ENCODE data around the gene ARAP1.

Gene ARAP1

GRCh38 chr11:72657411-72658100 is 94.7 kb downstream of the ARAP1 start:
- no peak for DNase-seq (ENCODE audit: low spot score)

- DNase-seq (ENCODE audit: low spot score) = no peak
Observed at GRCh38 chr11:72655896-72656464, 96.2 kb downstream of the ARAP1 start.

GRCh38 chr11:72655014-72655413 is 97.2 kb downstream of the ARAP1 start:
- no peak for DNase-seq (ENCODE audit: low spot score)

- DNase-seq (ENCODE audit: low spot score) = no peak
Observed at GRCh38 chr11:72653649-72654048, 98.6 kb downstream of the ARAP1 start.

- DNase-seq (ENCODE audit: low spot score) = no peak
Observed at GRCh38 chr11:72652873-72653630, 99.2 kb downstream of the ARAP1 start.

GRCh38 chr11:72652133-72652532 is 100.1 kb downstream of the ARAP1 start:
- no peak for DNase-seq (ENCODE audit: low spot score)

GRCh38 chr11:72649215-72649976 is 102.8 kb downstream of the ARAP1 start:
- DNase-seq (ENCODE audit: low spot score) = no peak

- no peak for DNase-seq (ENCODE audit: low spot score)
Observed at GRCh38 chr11:72648384-72649136, 103.6 kb downstream of the ARAP1 start.

GRCh38 chr11:72647882-72648281 is 104.3 kb downstream of the ARAP1 start:
- no peak for DNase-seq (ENCODE audit: low spot score)

- no peak for DNase-seq (ENCODE audit: low spot score)
Observed at GRCh38 chr11:72646472-72646871, 105.7 kb downstream of the ARAP1 start.

- DNase-seq (ENCODE audit: low spot score) = no peak
Observed at GRCh38 chr11:72646024-72646423, 106.2 kb downstream of the ARAP1 start.

- DNase-seq (ENCODE audit: low spot score) = peak; percentile 70
Observed at GRCh38 chr11:72643547-72643946, 108.7 kb downstream of the ARAP1 start.

GRCh38 chr11:72642884-72643522 is 109.2 kb downstream of the ARAP1 start:
- DNase-seq (ENCODE audit: low spot score) = peak; percentile 54

- peak; percentile 35 for DNase-seq (ENCODE audit: low spot score)
Observed at GRCh38 chr11:72642043-72642883, 109.9 kb downstream of the ARAP1 start.

- DNase-seq (ENCODE audit: low spot score) = no peak
Observed at GRCh38 chr11:72641522-72642042, 110.6 kb downstream of the ARAP1 start.

- no peak for DNase-seq (ENCODE audit: low spot score)
Observed at GRCh38 chr11:72639502-72640375, 112.5 kb downstream of the ARAP1 start.

GRCh38 chr11:72637926-72638325 is 114.3 kb downstream of the ARAP1 start:
- no peak for DNase-seq (ENCODE audit: low spot score)

- DNase-seq (ENCODE audit: low spot score) = no peak
Observed at GRCh38 chr11:72637198-72637597, 115.0 kb downstream of the ARAP1 start.

GRCh38 chr11:72636376-72636775 is 115.8 kb downstream of the ARAP1 start:
- no peak for DNase-seq (ENCODE audit: low spot score)
